HS-27A (cell line): ENCODE data around the gene ARFGAP3.

Source experiments
- DNase-seq: peaks from one replicate; pipeline ENCODE4 v3.0.0-alpha.2; 2012; ENCODE audit warnings: low read depth, missing footprints

ARFGAP3 gene, protein sequence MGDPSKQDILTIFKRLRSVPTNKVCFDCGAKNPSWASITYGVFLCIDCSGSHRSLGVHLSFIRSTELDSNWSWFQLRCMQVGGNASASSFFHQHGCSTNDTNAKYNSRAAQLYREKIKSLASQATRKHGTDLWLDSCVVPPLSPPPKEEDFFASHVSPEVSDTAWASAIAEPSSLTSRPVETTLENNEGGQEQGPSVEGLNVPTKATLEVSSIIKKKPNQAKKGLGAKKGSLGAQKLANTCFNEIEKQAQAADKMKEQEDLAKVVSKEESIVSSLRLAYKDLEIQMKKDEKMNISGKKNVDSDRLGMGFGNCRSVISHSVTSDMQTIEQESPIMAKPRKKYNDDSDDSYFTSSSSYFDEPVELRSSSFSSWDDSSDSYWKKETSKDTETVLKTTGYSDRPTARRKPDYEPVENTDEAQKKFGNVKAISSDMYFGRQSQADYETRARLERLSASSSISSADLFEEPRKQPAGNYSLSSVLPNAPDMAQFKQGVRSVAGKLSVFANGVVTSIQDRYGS

DNA sequence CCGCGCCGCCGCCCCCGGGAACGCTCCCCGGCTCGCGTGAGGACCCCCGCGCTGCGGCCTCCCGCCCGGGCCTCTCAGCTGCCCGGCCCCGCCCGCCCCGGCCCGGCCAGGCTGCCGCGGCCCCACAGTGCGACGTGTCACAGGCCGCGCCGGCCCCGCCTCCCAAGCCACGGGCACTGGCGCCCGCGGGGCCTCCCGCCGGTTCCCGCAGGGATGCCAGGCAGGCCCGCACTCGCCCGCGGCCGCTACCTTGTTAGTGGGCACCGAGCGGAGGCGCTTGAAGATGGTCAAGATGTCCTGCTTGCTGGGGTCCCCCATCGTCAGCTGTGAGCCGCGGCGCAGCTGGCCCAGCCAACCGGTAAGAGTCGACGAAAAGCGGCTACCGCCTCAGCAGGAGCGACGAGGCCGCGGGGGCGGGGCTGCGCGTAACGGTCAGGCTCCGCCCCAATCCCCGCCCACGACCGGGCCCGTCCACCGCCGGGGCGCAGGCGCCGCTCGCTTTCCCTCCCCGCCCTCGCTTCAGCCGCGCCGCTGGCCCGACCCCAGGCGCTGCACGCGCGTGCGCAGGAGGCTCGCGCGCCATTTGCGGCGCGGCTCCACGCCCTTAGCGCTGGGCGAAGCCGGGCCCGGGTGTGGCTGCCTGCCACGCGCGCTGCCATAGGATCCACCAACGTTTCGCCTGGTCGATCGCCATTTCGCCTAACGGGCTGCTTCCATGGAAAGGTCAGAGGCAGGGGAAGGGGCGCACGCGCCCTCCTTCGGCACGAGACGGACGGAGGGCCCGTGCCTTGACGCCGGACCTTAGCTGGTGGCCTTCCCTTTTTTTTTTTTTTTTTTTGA lies at the start of gene ARFGAP3:
TSS of gene ARFGAP3 (minus strand) at position 409 of the 840 bp plus-strand sequence. CDS start at position 318, 91 bp downstream.
- peak; percentile 68 for DNase-seq

DNA sequence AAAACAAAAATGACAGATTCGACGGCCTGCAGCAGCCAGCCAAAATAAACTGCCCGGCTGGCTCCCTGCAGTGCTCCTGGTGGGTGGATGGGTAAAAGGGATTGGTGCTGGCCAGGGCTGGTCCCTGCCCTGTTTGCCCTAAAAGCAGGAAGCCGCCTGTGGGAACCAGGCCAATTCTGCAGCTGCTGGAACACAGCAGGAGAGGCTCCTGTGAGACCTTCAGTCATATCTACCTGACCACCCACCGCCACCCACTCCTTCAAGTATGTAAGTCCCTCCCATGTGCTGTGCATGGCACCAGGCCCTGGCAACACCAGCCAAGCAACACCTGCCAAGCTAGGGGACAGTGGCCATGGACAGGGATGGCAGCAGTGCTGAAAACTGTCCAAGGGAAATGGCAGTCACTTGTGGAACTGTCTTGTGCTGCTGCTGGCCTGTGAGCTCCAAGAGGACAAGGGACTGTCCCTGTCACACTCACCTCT lies 48.7 kb upstream of the ARFGAP3 start:
- DNase-seq = no peak

DNA sequence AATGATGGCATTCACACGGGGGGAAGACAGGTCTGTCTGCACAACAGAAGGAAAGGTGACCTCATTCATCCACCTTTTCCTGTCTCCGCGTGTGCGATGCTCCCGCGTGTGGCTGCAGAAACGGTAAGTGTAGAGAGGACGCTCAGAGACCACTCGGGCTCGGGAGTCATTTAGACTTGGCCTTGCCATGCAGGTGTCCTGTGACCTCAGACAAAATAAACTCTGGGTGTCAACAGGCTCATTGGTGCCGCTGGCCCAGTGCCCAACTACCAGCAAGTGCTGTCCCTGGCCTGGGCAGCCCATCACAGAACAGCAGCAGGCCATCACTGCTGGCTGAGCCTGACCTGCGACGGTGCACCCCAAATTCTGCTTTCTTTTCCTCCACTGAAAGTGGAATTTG lies 48.1 kb upstream of the ARFGAP3 start:
- no peak for DNase-seq

GRCh38 chr22:42904050-42904449 lies 47.0 kb upstream of the ARFGAP3 start:
- no peak for DNase-seq

- no peak for DNase-seq
Measured at GRCh38 chr22:42902875-42903510, 45.9 kb upstream of the ARFGAP3 start.

DNA sequence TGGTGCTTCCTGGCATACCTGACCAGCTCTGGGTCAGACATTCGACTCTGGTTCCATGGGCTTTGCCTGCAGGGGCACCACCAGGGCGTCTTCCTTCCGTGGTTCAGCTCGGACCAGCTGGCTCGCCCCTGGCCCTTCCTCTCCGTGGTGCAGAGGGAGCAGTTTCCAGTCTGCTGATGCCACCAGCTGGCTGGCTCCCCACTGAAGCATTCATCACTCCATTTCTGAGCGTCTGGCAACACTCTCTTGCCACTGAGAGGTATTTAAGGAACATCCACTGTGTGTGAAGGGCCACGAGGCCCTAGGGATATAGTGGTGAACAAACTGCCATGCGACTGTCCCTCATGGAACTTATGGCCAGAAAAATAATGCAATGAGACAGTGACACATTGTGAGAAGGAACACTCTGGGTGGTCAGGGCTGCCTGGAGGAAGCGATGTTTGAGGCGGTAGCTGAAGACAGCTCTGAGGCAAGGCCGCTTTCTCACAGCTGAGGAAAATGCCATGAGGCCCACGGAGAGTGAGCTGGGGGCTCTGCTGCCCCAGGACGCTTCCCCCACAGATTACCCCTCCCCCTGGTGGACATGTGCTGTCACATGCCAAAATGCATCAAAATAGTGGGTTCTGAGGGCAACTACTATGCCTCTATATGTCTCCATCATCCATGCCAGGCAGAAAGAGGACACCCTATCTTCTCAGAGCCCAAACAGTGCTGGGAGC lies 44.9 kb upstream of the ARFGAP3 start:
- DNase-seq = no peak

DNA sequence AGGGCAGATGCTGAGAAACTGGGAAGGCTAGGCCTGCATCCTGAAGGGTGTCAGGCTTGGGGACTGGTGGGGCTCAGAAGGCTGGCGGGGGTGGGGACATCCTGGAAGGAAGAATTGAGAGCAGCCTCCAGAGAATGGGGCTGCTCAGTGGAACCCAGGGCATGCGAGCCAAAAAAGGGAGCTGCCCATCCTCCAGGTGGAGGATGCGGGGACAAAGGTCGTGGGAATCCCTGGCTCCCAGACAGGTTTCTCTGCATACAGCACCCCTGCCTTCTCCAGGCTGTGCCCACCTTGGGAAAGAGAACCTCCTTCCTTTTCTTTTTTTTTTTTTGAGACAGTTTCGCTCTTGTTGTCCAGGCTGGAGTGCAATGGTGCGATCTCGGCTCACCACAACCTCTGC lies 40.9 kb upstream of the ARFGAP3 start:
- no peak for DNase-seq

DNA sequence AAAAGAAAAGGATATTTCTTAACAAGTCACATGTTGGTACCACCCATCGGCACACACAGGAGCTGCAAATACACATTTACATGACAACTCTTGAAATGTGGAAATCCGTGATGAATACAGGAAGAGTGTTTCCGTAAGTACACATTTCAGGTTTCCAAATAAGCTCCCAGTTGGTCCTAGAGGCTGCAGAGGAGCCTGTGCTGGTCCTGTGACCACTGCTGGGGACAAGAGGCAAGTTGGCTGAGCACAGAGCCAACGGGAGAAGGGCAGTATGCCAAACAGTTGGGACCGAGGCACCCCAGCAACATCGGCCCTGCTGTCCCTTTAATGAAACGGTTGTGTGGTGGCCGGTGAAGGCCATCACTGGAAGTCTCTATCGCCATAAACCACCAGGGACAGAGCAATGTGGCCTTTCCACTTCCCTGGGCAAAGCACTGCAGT lies 38.5 kb upstream of the ARFGAP3 start:
- DNase-seq = no peak

- DNase-seq = no peak
Measured at GRCh38 chr22:42895087-42895486, 38.0 kb upstream of the ARFGAP3 start.

- DNase-seq = no peak
Measured at GRCh38 chr22:42893371-42894150, 36.5 kb upstream of the ARFGAP3 start.

DNA sequence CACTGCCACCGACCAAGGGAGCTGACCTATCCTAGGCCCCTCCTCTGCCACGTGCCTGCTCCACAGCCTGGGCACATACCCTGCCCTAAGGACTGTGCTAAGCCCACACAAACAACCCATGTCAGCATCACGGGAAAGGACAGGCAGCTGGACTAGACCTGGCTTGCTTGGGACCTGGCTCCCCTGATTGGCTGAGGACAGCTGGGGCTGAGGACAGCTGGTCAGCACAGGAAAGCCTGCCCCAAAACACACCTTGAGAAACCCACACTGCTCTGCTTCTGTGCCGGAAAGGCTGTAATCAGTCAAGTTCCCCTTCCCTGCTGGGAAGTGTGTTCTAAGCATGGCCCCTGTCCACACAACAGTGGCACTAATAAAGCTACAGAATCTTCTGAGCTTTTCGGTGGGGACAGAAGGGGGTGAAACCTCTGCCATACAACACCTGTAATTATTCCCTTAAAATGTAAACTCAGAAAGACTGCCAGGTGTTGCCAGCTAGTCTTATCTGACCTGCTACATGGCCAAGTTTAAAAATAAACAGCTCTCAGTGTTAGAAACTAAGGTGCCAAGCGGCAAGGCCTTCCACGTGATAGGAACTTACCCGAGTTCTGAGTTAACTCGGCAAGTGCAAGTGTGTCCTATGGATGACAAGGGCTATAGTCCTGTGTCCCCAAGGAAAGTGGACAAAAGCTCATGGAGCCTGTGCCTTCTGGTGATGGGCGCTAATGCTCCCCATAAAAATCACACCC lies 35.7 kb upstream of the ARFGAP3 start:
- no peak for DNase-seq

DNA sequence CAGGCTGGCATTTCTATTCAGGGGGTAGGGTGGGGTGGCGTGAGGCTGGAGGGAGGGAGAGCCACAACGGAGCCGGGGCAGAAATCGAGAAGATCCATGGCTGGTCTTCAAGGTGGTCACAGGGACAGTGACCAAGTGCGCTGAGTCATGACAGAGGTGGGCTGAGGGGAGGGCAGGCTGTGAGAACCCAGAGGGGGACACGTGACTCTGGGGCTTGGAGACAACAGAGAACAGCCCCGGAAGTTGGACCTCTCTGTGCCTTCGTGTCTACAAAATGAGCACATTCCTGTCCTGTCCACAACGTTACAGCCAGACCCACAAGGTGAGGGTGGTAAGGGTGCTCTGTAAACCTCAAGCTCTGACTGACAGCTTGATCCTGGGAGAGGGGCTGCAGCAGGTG lies 35.1 kb upstream of the ARFGAP3 start:
- no peak for DNase-seq

DNA sequence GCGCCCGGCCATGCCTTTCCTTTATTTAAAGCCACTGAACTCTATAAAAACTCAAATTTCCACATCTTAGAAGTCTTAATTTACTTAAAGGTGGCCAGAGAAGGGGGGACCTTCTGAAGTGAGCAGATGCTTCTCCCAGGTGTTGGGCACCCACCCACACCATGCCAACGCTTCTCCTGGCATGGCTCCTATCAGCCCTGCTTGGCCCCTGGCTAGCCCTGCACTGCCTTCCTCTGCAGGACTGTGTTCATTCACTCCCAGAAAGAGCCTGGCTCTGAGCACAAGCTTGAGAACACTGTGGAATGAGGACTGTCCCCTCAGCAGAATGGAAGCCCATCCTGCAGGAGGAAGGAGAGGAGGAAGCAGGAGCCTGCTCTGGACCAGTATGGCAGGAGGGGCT lies 34.6 kb upstream of the ARFGAP3 start:
- DNase-seq = no peak

- no peak for DNase-seq
Measured at GRCh38 chr22:42891008-42891407, 33.9 kb upstream of the ARFGAP3 start.

- DNase-seq = no peak
Measured at GRCh38 chr22:42889304-42889703, 32.2 kb upstream of the ARFGAP3 start.

DNA sequence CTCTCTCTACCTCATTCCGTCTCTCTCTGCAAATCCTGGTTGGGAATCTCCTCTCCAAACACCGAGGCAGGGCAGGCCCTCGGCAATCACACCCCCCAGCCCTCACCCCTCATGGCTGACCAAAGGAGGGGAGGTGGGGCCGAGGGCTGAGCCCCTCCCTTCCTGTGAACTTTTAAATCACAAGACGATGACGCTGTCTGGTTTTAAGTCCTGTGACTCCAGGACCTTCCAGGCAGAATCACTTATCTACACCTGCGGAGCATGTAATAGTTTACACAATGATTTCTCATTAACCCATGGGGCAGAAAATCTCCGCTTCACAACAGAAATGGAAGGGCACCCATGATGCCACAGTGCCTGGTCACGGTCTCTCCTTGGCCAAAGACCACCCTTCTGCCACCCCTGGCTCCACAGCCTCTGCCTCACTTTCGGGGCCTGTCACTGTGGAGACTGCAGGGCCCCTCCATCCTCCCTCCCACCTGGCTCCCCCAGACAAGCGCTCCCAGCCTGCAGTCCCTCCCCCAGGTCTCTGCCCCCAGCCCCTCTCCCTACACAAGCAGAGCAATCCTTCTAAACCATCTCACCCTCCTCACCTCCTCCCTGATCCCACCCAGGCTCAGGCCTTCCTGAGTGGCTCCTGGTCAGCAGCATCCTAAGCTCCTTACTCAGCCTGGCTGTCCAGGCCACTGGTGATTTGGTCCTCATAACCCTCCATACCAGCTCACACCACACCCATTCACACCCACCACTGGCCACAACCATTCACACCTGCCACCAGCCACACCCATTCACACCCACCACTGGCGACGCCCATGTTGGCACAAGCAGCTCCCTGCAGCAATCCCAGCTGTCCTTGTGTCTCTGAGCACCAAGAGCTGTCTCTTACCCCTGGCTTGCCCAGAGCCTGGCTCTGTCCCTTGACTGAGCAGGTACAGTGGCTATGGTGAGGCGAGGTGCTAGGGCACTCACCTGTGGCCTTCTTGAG lies 30.7 kb upstream of the ARFGAP3 start:
- no peak for DNase-seq

GRCh38 chr22:42887120-42887519 lies 30.0 kb upstream of the ARFGAP3 start:
- no peak for DNase-seq

DNA sequence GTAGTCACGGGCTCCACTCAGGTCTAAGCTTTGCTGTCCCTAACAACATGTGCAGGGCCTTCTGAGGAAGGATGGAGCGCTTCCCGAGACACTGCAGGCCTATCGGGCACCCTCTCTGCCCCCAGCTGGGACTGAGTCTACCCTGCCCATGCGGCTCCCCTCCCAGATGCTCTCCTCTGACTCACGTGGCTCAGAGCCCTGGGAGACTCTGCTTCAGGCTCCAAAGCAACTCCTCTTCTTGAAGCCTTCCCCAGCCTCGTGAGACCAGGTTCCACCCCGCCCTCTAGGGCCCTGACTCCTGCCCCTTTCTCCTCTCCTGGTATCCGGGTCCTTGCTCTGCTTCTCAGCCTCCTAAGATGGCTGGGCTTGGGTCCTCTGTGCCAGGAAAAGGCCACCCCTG lies 28.4 kb upstream of the ARFGAP3 start:
- no peak for DNase-seq
